Neuronal stem cell (in vitro differentiated cells): Measurements from ENCODE around the gene CNNM2.

Source experiments
- DNase-seq: peaks from one replicate; pipeline ENCODE4 v3.0.0-alpha.2; 2013; ENCODE audit warnings: low spot score
- H2AFZ ChIP-seq: one replicate; pipeline ENCODE4 v1.6.1; 2013; ENCODE audit warnings: mild to moderate bottlenecking, low read length, inconsistent platforms
- H2AK5ac ChIP-seq: 2 replicates; pipeline ENCODE4 v1.6.1; 2013; ENCODE audit warnings: low read depth, mild to moderate bottlenecking, inconsistent platforms, low read length, moderate library complexity, mixed read lengths
- H2BK120ac ChIP-seq: 2 replicates; pipeline ENCODE4 v1.6.1; 2013; ENCODE audit warnings: low read depth, mild to moderate bottlenecking, inconsistent platforms, low read length, moderate library complexity, mixed read lengths
- H2BK12ac ChIP-seq: one replicate; pipeline ENCODE4 v1.6.1; 2013; ENCODE audit warnings: low read length, inconsistent platforms
- H2BK15ac ChIP-seq: 2 replicates; pipeline ENCODE4 v1.6.1; 2013; ENCODE audit warnings: mild to moderate bottlenecking, low read length, inconsistent platforms, mixed read lengths
- H2BK5ac ChIP-seq: one replicate; pipeline ENCODE4 v1.6.1; 2013; ENCODE audit warnings: inconsistent platforms, mild to moderate bottlenecking, low read length, moderate library complexity
- H3K14ac ChIP-seq: one replicate; pipeline ENCODE4 v1.6.1; 2013; ENCODE audit warnings: low read length, inconsistent platforms
- H3K18ac ChIP-seq: 2 replicates; pipeline ENCODE4 v1.6.1; 2013; ENCODE audit warnings: low read length, inconsistent platforms
- H3K23ac ChIP-seq: 2 replicates; pipeline ENCODE4 v1.6.1; 2013; ENCODE audit warnings: low read depth, mild to moderate bottlenecking, mixed read lengths, low read length, inconsistent platforms; ENCODE audit not compliant: poor library complexity
- H3K27ac ChIP-seq: replicated peaks from 3 replicates; pipeline ENCODE4 v1.5.1; 2013; ENCODE audit warnings: low read length, inconsistent platforms
- H3K27me3 ChIP-seq, 3 experiments: 2 replicates each; pipeline ENCODE4 v1.6.1; 2013; ENCODE audit warnings: low read length in 3 of 3, mild to moderate bottlenecking in 2 of 3, inconsistent platforms in 1 of 3, low read depth in 1 of 3, mixed read lengths in 1 of 3, moderate library complexity in 1 of 3; ENCODE audit not compliant: control insufficient read depth in 3 of 3, insufficient read depth in 3 of 3
- H3K36me3 ChIP-seq, 2 donors: replicated peaks in 1 of 2; 2 replicates each; pipeline ENCODE4 v1.6.1; 2013; ENCODE audit warnings: low read length in 2 of 2; ENCODE audit not compliant: control insufficient read depth in 2 of 2, insufficient read depth in 2 of 2
- H3K4ac ChIP-seq: 2 replicates; pipeline ENCODE4 v1.6.1; 2013; ENCODE audit warnings: inconsistent platforms, mild to moderate bottlenecking, low read length, moderate library complexity
- H3K4me1 ChIP-seq, 2 donors: 1 replicate in 1 of 2; 2 replicates in 1 of 2; pipeline ENCODE4 v1.6.1; 2013; ENCODE audit warnings: low read length in 2 of 2, low read depth in 1 of 2; ENCODE audit not compliant: control insufficient read depth in 2 of 2, insufficient read depth in 1 of 2
- H3K4me2 ChIP-seq: one replicate; pipeline ENCODE4 v1.6.1; 2013; ENCODE audit warnings: mild to moderate bottlenecking, low read length, inconsistent platforms; ENCODE audit not compliant: insufficient read depth, poor library complexity, severe bottlenecking
- H3K4me3 ChIP-seq, 2 donors: 2 replicates each; pipeline ENCODE4 v1.5.1; 2013; ENCODE audit warnings: low read length in 2 of 2, mild to moderate bottlenecking in 2 of 2, inconsistent platforms in 1 of 2, moderate library complexity in 1 of 2
- H3K79me1 ChIP-seq: one replicate; pipeline ENCODE4 v1.6.1; 2013; ENCODE audit warnings: low read depth, mild to moderate bottlenecking, inconsistent platforms, low read length, moderate library complexity
- H3K9ac ChIP-seq: one replicate; pipeline ENCODE4 v1.6.1; 2013; ENCODE audit warnings: mild to moderate bottlenecking, low read depth, low read length, inconsistent platforms; ENCODE audit not compliant: poor library complexity
- H3K9me3 ChIP-seq, 2 donors: replicated peaks in 1 of 2; 2 replicates each; pipeline versions ENCODE3 to v1.6.1; 2013; ENCODE audit warnings: low read length in 2 of 2, mild to moderate bottlenecking in 2 of 2, inconsistent platforms in 1 of 2, low read depth in 1 of 2, mixed read lengths in 1 of 2, moderate library complexity in 1 of 2; ENCODE audit not compliant: control insufficient read depth in 2 of 2, insufficient read depth in 1 of 2
- H4K8ac ChIP-seq: one replicate; pipeline ENCODE4 v1.6.1; 2013; ENCODE audit warnings: low read depth, mild to moderate bottlenecking, inconsistent platforms, low read length, moderate library complexity
- H4K91ac ChIP-seq: one replicate; pipeline ENCODE4 v1.6.1; 2013; ENCODE audit warnings: low read length, low read depth, mild to moderate bottlenecking, inconsistent platforms; ENCODE audit not compliant: poor library complexity
- WGBS, 2 donors: extraction: QIAGEN DNeasy Blood & Tissue Kit; methylation state at CpG; one replicate each; pipeline ENCODE4 v1.1.7; 2013; ENCODE audit warnings: missing lambda C conversion rate in 2 of 2, mixed read lengths in 1 of 2; ENCODE audit not compliant: insufficient read length in 2 of 2, insufficient replicate concordance in 1 of 2; ENCODE audit errors: extremely low coverage in 2 of 2; 5-methylcytosine and 5-hydroxymethylcytosine counted together

The CNNM2 gene

DNA sequence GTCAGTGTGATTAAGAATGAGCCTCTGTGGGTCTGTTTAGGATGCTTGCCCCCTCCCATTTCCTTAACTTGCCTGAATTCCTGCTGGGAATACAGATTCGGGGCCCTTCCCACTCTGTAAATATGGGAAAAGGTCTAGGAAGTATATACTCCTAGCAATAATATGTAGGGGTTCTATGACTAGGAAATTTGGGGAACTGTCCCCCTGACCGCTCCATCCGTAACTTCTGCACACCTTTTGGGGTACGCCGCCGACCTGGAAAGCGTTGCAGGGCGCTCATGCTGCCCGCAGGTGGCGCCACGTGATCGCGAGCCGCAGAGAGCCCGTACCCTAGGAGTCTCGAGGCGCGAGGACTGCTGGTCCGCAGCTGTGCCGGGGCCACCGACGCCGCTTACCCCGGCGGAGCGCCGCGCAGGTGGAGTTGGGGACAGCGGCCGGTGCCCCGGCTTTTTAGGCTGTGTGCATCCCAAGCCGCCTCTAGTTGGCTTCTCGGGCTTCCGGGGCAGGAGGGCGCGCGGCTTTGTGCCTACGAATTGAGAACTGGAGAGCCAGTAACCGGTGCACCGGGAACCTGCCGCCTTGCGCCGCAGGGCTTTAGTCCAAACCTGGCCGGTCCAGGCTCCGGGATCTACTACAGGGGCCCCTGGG is 656 bp upstream of the CNNM2 start:
- Histone ChIP-seq H2BK5ac (no peak overlapping the region), H2BK15ac (no peak overlapping the region), H2AFZ (peak overlapping the region; percentile 95), H3K27ac (peak overlapping the region; percentile 58), H2AK5ac (no peak overlapping the region), H4K8ac (no peak overlapping the region), H3K27me3 (peaks cover 0 to 14% (median 0%) of the 10 kb centered on the region in 3 experiments), H3K4me1 (peaks cover 9 to 13% of the 10 kb centered on the region in 2 donors), H3K23ac (peak overlapping the region; percentile 50), H3K9me3 (peaks cover 0 to 2% of the 10 kb centered on the region in 2 donors), H3K79me1 (no peaks in the 10 kb centered on the region), H3K4me2 (peak overlapping the region; percentile 100), H3K14ac (no peak overlapping the region), H2BK12ac (no peak overlapping the region), H3K4ac (no peak overlapping the region), H3K9ac (peak overlapping the region; percentile 72), H4K91ac (no peak overlapping the region), H3K36me3 (no peaks in the 10 kb centered on the region), H2BK120ac (no peak overlapping the region), H3K4me3 (peak overlapping the region; percentile 80 to 86), H3K18ac (peak overlapping the region; percentile 50)
- DNase-seq = peak; percentile 84
- WGBS, 2 donors = no CpG with 5 or more reads among the region's 45 CpGs

DNA sequence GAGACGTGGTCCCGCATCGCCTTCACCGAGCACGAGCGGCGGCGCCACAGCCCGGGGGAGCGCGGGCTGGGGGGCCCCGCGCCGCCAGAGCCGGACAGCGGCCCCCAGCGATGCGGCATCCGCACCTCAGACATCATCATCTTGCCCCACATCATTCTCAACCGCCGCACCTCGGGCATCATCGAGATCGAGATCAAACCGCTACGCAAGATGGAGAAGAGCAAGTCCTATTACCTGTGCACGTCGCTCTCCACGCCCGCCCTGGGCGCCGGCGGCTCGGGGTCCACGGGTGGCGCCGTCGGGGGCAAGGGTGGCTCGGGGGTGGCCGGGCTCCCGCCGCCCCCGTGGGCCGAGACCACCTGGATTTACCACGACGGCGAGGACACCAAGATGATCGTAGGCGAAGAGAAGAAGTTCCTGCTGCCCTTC is 737 bp downstream of the CNNM2 start:
- peak overlapping the region; percentile 29 for H2AK5ac ChIP-seq
- peak overlapping the region; percentile 99 for H3K14ac ChIP-seq
- H3K79me1 ChIP-seq = no peaks in the 10 kb centered on the region
- no peak overlapping the region for H3K27ac ChIP-seq
- H2AFZ ChIP-seq = peak overlapping the region; percentile 99
- H4K91ac ChIP-seq = peak overlapping the region; percentile 38
- H3K9me3 ChIP-seq = peaks cover 0 to 2% of the 10 kb centered on the region in 2 donors
- H3K4ac ChIP-seq = no peak overlapping the region
- H3K36me3 ChIP-seq = no peaks in the 10 kb centered on the region
- no peak overlapping the region for H2BK15ac ChIP-seq
- H3K4me2 ChIP-seq = peak overlapping the region; percentile 85
- peak overlapping the region; percentile 86 for H3K23ac ChIP-seq
- peaks cover 9 to 13% of the 10 kb centered on the region in 2 donors for H3K4me1 ChIP-seq
- peaks cover 0 to 14% (median 0%) of the 10 kb centered on the region in 3 experiments for H3K27me3 ChIP-seq
- H4K8ac ChIP-seq = peak overlapping the region; percentile 74
- H2BK12ac ChIP-seq = peak overlapping the region; percentile 68
- peak overlapping the region; percentile 86 to 99 for H3K4me3 ChIP-seq
- no peak for DNase-seq
- peak overlapping the region; percentile 99 for H3K9ac ChIP-seq
- peak overlapping the region; percentile 9 for H2BK120ac ChIP-seq
- no CpG with 5 or more reads among the region's 49 CpGs for WGBS, 2 donors
- peak overlapping the region; percentile 94 for H2BK5ac ChIP-seq
- H3K18ac ChIP-seq = peak overlapping the region; percentile 98

DNA sequence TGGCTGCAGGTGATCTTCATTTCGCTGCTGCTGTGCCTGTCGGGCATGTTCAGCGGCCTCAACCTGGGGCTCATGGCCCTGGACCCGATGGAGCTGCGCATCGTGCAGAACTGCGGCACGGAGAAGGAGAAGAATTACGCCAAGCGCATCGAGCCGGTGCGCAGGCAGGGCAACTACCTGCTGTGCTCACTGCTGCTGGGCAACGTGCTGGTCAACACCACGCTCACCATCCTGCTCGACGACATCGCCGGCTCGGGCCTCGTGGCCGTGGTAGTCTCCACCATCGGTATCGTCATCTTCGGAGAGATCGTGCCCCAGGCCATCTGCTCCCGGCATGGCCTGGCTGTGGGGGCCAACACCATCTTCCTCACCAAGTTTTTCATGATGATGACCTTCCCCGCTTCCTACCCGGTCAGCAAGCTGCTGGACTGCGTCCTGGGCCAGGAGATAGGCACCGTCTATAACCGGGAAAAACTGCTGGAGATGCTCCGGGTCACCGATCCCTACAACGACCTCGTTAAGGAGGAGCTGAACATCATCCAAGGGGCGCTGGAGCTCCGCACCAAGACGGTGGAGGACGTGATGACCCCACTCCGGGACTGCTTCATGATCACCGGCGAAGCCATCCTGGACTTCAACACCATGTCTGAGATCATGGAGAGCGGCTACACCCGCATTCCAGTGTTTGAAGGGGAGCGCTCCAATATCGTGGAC is 1.3 kb downstream of the CNNM2 start:
- Histone ChIP-seq H3K4me3 (peak overlapping the region; percentile 86 to 99), H2BK12ac (peak overlapping the region; percentile 68), H3K4me2 (peak overlapping the region; percentile 85), H3K79me1 (no peaks in the 10 kb centered on the region), H3K4ac (no peak overlapping the region), H3K18ac (peak overlapping the region; percentile 79), H3K36me3 (no peaks in the 10 kb centered on the region), H2BK15ac (no peak overlapping the region), H2AFZ (peak overlapping the region; percentile 99), H3K27ac (no peak overlapping the region), H2AK5ac (peak overlapping the region; percentile 29), H4K8ac (no peak overlapping the region), H3K23ac (peak overlapping the region; percentile 86), H3K27me3 (peaks cover 0 to 14% (median 0%) of the 10 kb centered on the region in 3 experiments), H2BK5ac (peak overlapping the region; percentile 94), H3K4me1 (peaks cover 9 to 13% of the 10 kb centered on the region in 2 donors), H3K14ac (peak overlapping the region; percentile 14), H3K9ac (peak overlapping the region; percentile 84), H3K9me3 (peaks cover 0 to 2% of the 10 kb centered on the region in 2 donors), H4K91ac (peak overlapping the region; percentile 38), H2BK120ac (peak overlapping the region; percentile 9)
- no CpG with 5 or more reads among the region's 47 CpGs for WGBS, 2 donors
- peak; percentile 21 for DNase-seq
